Measurements from ENCODE around the gene IL6ST. TPM values are rescaled to one million over a fixed set of nuclear protein-coding genes. Genes with fewer than 3 reads are reported as not detected.

The IL6ST gene
- total RNA-seq, 1 experiment from 2014 or later = 60.2 TPM

DNA sequence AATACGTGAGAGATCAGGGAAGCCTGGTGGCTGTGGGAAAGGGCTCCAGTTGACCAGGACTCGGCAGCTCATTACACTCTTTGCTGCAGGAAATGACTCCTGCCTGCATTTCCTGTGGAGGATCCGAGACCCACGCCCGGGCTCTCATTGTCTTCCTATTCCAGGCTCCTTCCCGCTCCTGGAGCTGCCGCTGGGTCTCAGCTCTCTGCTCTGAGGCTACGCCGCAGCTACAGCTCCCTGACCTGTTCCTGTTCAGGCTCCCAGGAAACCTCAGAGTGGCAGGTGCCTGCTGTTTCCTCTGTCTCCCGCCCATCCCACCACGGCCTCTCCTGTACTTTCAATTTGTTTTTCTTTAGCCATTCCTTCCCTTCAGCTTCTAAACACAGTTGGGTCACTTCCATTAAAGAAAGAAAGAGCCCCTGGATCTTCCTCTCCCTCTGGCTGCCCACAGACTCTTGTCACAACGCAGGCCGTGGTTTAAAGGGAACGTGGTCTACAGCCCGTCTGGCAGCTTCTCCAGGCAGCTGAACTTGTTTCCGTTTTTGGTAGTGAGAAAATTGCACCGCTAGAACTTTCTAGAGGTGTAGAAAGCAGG, 71.5 kb downstream of the IL6ST start:
- no peak overlapping the region for H2AFZ ChIP-seq

DNA sequence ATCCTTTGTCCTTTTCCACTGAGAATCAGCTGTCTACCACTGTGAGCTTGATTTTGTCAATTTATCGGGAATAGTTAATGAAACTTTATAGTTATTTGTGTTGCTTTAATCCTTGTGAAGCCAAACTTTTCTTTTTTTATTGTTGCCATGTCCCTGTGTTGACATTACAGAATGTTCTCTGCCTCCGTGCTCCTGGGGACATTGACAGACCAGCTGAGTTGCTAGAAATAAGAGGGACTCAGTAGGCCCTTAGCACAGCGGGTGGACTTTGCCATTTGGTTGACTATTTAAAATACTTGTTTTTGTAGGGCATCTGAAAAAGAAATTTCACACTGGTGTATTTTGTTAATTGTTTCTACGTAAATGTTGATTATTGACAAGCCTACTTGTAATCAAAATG, 73.1 kb downstream of the IL6ST start:
- Histone ChIP-seq H3K27me3 (ENCODE audit: insufficient read depth, low read depth) (no peaks in the 10 kb centered on the region), H3K4me3 (no peak overlapping the region), H3K9me3 (ENCODE audit: insufficient read depth, low read depth) (no peaks in the 10 kb centered on the region), H3K79me2 (ENCODE audit: low read depth) (no peaks in the 10 kb centered on the region), H2AFZ (no peak overlapping the region), H3K4me1 (replicated peaks; ENCODE audit: insufficient read depth) (no peaks in the 10 kb centered on the region), H3K27ac (no peak overlapping the region), H3K4me2 (no peak overlapping the region), H3F3A (ENCODE audit: insufficient read depth, low read depth) (no peaks in the 10 kb centered on the region), H3K9me2 (ENCODE audit: insufficient read depth) (no peaks in the 10 kb centered on the region), H4K20me1 (ENCODE audit: insufficient read depth) (no peaks in the 10 kb centered on the region), H3K36me3 (ENCODE audit: low read depth) (no peaks in the 10 kb centered on the region)
- intact Hi-C loops (cut with micrococcal nuclease; ENCODE audit: unreplicated experiment) = loop anchor here (5.0 kb wide), 3 partner anchors 209 to 749 kb away; partner anchors contain the start of genes CDC20B and SLC38A9
- CTCF ChIA-PET = interaction anchor here (0.5 kb wide), 1 partner anchor 244 kb away, joined by 5 read pairs; no protein-coding TSS in a partner anchor
- TF ChIP-seq CTCF (conservative IDR thresholded peaks at IDR 0.05) = no peak
- no peak for TF ChIP-seq EZH2 (IDR thresholded peaks at IDR 0.05; ENCODE audit: low read depth)
- no TSS peak for BruUV-seq (replicated peaks)
- no peak for DNase-seq
- POLR2A ChIA-PET (ENCODE audit: unreplicated experiment) = no interaction called here

More for the DNA sequence above, 71.5 kb downstream of the IL6ST start:
- Histone ChIP-seq H3K9me3 (ENCODE audit: insufficient read depth, low read depth) (no peaks in the 10 kb centered on the region), H3K27ac (no peak overlapping the region), H3K4me3 (no peak overlapping the region), H3K9me2 (ENCODE audit: insufficient read depth) (no peaks in the 10 kb centered on the region), H3K36me3 (ENCODE audit: low read depth) (no peaks in the 10 kb centered on the region), H3K4me2 (no peak overlapping the region), H3K4me1 (replicated peaks; ENCODE audit: insufficient read depth) (no peaks in the 10 kb centered on the region), H4K20me1 (ENCODE audit: insufficient read depth) (no peaks in the 10 kb centered on the region), H3K79me2 (ENCODE audit: low read depth) (no peaks in the 10 kb centered on the region), H3K27me3 (ENCODE audit: insufficient read depth, low read depth) (no peaks in the 10 kb centered on the region), H3F3A (ENCODE audit: insufficient read depth, low read depth) (no peaks in the 10 kb centered on the region)
- TF ChIP-seq EZH2 (IDR thresholded peaks at IDR 0.05; ENCODE audit: low read depth) = no peak
- BruUV-seq (replicated peaks) = no TSS peak
- DNase-seq = peak in 1 of 2 experiments; percentile 29
- intact Hi-C loops (cut with micrococcal nuclease; ENCODE audit: unreplicated experiment) = loop anchor here (5.0 kb wide), 3 partner anchors 211 to 751 kb away; partner anchors contain the start of genes CDC20B and SLC38A9
- CTCF ChIA-PET = no interaction called here
- POLR2A ChIA-PET (ENCODE audit: unreplicated experiment) = no interaction called here

DNA sequence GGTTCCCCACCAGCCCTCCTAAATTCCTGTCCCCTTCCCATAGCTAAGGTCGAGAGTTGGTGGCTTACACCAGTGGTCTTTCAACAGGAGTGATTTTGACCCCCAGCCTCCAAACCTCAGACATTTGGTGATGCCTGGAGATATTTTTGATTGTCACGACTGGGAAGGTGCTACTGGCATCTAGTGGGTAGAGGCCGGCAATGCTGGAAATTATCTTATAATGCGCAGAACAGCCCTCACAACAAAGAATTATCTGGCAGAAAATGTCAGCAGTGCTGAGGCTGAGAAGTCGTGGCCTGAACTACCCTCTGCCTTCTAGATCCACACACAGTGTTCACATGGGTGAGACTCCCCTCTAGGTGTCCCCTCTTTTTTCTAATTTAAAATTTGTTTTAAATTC, 74.0 kb downstream of the IL6ST start:
- Histone ChIP-seq H3K4me3 (no peak overlapping the region), H3K36me3 (ENCODE audit: low read depth) (no peaks in the 10 kb centered on the region), H3F3A (ENCODE audit: insufficient read depth, low read depth) (no peaks in the 10 kb centered on the region), H3K27me3 (ENCODE audit: insufficient read depth, low read depth) (no peaks in the 10 kb centered on the region), H3K4me1 (replicated peaks; ENCODE audit: insufficient read depth) (no peaks in the 10 kb centered on the region), H2AFZ (no peak overlapping the region), H3K9me3 (ENCODE audit: insufficient read depth, low read depth) (no peaks in the 10 kb centered on the region), H3K4me2 (no peak overlapping the region), H3K79me2 (ENCODE audit: low read depth) (no peaks in the 10 kb centered on the region), H4K20me1 (ENCODE audit: insufficient read depth) (no peaks in the 10 kb centered on the region), H3K9me2 (ENCODE audit: insufficient read depth) (no peaks in the 10 kb centered on the region), H3K27ac (no peak overlapping the region)
- intact Hi-C loops (cut with micrococcal nuclease; ENCODE audit: unreplicated experiment) = loop anchor here (5.0 kb wide), 3 partner anchors 208 to 748 kb away; partner anchors contain the start of genes CDC20B and SLC38A9
- no peak for TF ChIP-seq EZH2 (IDR thresholded peaks at IDR 0.05; ENCODE audit: low read depth)
- peak; percentile 45; the same call in 1 of the 2 replicates for TF ChIP-seq CTCF (conservative IDR thresholded peaks at IDR 0.05)
- ChIA-PET POLR2A (ENCODE audit: unreplicated experiment) (no interaction called here), CTCF (no interaction called here)
- no peak for DNase-seq
- no TSS peak for BruUV-seq (replicated peaks)

Data from PC-9 (cell line).